Esophagus squamous epithelium (tissue), 4 donors: ENCODE data around the gene LSP1.

ENCODE experiments used
- POLR2A ChIP-seq, 4 donors: fragments of 450-650 bp; IDR thresholded peaks; one replicate each; pipeline ENCODE4 v1.6.1; 2017; ENCODE audit warnings: antibody characterized with exemption in 4 of 4, mild to moderate bottlenecking in 4 of 4, moderate library complexity in 3 of 4
- TF ChIP-seq, protein P1 (sequence below), 6 experiments: fragments of 450-650 bp in 4 of 6; fragments of 200-600 bp in 2 of 6; sonication (generic) in 2 of 6; IDR thresholded peaks; one replicate each; pipeline ENCODE4 v1.5.1; 2016 to 2019; ENCODE audit warnings: antibody characterized with exemption in 6 of 6, mild to moderate bottlenecking in 4 of 6, moderate library complexity in 4 of 6

DNA sequence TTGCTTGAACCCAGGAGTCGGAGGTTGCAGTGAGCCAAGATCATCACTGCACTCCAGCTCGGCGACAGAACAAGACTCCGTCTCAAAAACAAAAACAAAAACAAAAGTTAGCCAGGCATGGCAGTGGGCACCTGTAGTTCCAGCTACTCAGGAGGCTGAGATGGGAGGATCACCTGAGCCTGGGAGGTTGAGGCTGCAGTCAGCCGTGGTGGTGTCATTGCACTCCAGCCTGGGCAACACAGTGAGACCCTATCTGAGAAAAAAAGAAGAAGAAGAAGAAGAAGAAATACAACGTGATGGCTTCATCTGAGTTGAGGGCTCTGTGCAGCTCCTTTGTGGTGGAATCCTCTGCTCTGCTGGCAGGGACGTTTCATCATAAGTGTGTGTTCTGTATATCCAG lies 56.6 kb downstream of the LSP1 start:
- TF ChIP-seq, protein P1, sequence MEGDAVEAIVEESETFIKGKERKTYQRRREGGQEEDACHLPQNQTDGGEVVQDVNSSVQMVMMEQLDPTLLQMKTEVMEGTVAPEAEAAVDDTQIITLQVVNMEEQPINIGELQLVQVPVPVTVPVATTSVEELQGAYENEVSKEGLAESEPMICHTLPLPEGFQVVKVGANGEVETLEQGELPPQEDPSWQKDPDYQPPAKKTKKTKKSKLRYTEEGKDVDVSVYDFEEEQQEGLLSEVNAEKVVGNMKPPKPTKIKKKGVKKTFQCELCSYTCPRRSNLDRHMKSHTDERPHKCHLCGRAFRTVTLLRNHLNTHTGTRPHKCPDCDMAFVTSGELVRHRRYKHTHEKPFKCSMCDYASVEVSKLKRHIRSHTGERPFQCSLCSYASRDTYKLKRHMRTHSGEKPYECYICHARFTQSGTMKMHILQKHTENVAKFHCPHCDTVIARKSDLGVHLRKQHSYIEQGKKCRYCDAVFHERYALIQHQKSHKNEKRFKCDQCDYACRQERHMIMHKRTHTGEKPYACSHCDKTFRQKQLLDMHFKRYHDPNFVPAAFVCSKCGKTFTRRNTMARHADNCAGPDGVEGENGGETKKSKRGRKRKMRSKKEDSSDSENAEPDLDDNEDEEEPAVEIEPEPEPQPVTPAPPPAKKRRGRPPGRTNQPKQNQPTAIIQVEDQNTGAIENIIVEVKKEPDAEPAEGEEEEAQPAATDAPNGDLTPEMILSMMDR (IDR thresholded peaks at IDR 0.05): no peak
- no peak for TF ChIP-seq POLR2A (IDR thresholded peaks at IDR 0.05)
